ENCODE data around the gene USP49. TPM values are rescaled to one million over a fixed set of nuclear protein-coding genes. Genes with fewer than 3 reads are reported as not detected.
"Not testable (repeated sequence)": the region's sequence is repeated elsewhere in the genome, so short reads cannot be mapped to it uniquely, and the experiment has no call there.

USP49 gene
- total RNA-seq, 1 donor from 2014 or later = 8.3 TPM

- no peak for DNase-seq (ENCODE audit: low spot score)
These were observed 111.9 kb downstream of the USP49 start for GRCh38 chr6:41783106-41783780.

- no peak for DNase-seq (ENCODE audit: low spot score)
These were observed 113.8 kb downstream of the USP49 start for GRCh38 chr6:41781366-41781730.

GRCh38 chr6:41780551-41781365 lies 114.4 kb downstream of the USP49 start, which contains the start of gene PRICKLE4:
Gene PRICKLE4 (plus strand): TSS chr6:41780782. CDS start chr6:41783474, 2,692 bp downstream.
- no peak for DNase-seq (ENCODE audit: low spot score)

GRCh38 chr6:41779788-41780550 lies 115.2 kb downstream of the USP49 start, which contains the start of gene FRS3:
Gene FRS3 (minus strand): TSS chr6:41779900. CDS start chr6:41776987, 2,913 bp downstream.
- DNase-seq (ENCODE audit: low spot score) = peak; percentile 100

- no peak for DNase-seq (ENCODE audit: low spot score)
These were observed 115.8 kb downstream of the USP49 start for GRCh38 chr6:41779336-41779735.

- no peak for DNase-seq (ENCODE audit: low spot score)
These were observed 116.3 kb downstream of the USP49 start for GRCh38 chr6:41778895-41779294.

GRCh38 chr6:41777551-41778285 lies 117.5 kb downstream of the USP49 start:
- peak; percentile 12 for DNase-seq (ENCODE audit: low spot score)

GRCh38 chr6:41775293-41775882 lies 119.8 kb downstream of the USP49 start:
- DNase-seq (ENCODE audit: low spot score) = no peak

GRCh38 chr6:41774841-41775240 lies 120.3 kb downstream of the USP49 start:
- no peak for DNase-seq (ENCODE audit: low spot score)

GRCh38 chr6:41771058-41771983 lies 123.9 kb downstream of the USP49 start:
- DNase-seq (ENCODE audit: low spot score) = no peak

- no peak for DNase-seq (ENCODE audit: low spot score)
These were observed 124.7 kb downstream of the USP49 start for GRCh38 chr6:41770381-41771057.

- DNase-seq (ENCODE audit: low spot score) = no peak
These were observed 125.8 kb downstream of the USP49 start for GRCh38 chr6:41769376-41769775.

GRCh38 chr6:41768545-41769308 lies 126.4 kb downstream of the USP49 start:
- DNase-seq (ENCODE audit: low spot score) = no peak

- no peak for DNase-seq (ENCODE audit: low spot score)
These were observed 127.9 kb downstream of the USP49 start for GRCh38 chr6:41767112-41767833.

- DNase-seq (ENCODE audit: low spot score) = not testable (repeated sequence)
These were observed 129.0 kb downstream of the USP49 start for GRCh38 chr6:41766043-41766664.

GRCh38 chr6:41763470-41763869 lies 131.7 kb downstream of the USP49 start:
- DNase-seq (ENCODE audit: low spot score) = no peak
